GM18951 (cell line): Measurements from ENCODE around the gene TPO.

Experiments used
- POLR2A ChIP-seq: IDR thresholded peaks from 4 replicates; pipeline ENCODE4 v1.6.1; 2011; ENCODE audit warnings: mild to moderate bottlenecking; ENCODE audit not compliant: insufficient read length, insufficient read depth; ENCODE audit errors: extremely low read depth
- in situ Hi-C: fragments of 300-500 bp; cut with MboI; formaldehyde crosslinking; loops from one replicate; pipeline ENCODE4 v1.12.0; 2022; ENCODE audit warnings: low sequenced_read_pairs, mixed read lengths, inconsistent platforms; ENCODE audit not compliant: unreplicated experiment

Gene TPO

DNA sequence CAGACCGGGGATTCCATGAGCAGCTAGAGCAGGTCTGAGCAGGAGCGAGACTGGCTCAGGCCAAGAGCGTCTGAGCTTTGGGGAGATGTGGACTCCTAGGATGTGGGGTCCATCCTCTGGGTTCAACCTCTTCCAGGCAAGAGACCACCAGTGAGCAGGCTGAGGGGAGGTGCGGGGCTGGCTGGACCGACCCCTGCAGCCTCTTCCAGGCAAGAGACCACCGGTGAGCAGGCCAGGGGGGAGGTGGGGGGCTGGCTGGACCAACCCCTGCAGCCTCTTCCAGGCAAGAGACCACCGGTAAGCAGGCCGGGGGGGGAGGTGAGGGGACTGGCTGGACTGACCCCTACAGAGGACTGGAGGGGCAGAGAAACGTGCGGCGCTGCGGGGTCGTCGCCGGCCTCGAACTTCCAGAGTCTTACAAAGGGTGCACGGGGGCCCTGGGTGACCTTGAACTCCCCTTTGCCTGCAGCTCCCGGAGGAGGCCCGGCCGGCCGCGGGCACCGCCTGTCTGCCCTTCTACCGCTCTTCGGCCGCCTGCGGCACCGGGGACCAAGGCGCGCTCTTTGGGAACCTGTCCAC lies 63.4 kb downstream of the TPO start:
- no peak for TF ChIP-seq POLR2A
- in situ Hi-C loops: no loop called here

DNA sequence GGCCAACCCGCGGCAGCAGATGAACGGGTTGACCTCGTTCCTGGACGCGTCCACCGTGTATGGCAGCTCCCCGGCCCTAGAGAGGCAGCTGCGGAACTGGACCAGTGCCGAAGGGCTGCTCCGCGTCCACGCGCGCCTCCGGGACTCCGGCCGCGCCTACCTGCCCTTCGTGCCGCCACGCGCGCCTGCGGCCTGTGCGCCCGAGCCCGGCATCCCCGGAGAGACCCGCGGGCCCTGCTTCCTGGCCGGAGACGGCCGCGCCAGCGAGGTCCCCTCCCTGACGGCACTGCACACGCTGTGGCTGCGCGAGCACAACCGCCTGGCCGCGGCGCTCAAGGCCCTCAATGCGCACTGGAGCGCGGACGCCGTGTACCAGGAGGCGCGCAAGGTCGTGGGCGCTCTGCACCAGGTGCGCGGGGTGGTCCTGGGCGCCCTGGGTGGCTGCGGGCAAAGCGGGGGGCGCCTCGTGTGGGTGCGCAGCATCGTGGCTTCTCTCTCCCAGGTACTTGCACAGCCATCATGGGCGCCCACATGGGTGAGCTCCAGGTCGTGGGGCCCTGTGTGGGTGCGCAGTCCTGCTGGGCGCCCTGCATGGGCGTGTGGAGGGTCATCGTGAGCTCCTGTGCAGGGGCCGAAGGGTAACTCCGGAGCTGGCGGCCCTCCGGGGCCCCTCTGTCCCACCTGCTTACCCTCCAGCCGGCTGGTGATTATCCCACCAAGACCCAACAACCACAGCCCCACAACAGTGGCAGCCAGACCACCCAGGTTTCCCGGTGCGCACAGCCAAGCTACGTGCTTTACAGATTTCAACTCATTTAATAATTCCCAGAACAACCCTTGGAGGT lies 64.2 kb downstream of the TPO start:
- TF ChIP-seq POLR2A: no peak
- in situ Hi-C loops: no loop called here

DNA sequence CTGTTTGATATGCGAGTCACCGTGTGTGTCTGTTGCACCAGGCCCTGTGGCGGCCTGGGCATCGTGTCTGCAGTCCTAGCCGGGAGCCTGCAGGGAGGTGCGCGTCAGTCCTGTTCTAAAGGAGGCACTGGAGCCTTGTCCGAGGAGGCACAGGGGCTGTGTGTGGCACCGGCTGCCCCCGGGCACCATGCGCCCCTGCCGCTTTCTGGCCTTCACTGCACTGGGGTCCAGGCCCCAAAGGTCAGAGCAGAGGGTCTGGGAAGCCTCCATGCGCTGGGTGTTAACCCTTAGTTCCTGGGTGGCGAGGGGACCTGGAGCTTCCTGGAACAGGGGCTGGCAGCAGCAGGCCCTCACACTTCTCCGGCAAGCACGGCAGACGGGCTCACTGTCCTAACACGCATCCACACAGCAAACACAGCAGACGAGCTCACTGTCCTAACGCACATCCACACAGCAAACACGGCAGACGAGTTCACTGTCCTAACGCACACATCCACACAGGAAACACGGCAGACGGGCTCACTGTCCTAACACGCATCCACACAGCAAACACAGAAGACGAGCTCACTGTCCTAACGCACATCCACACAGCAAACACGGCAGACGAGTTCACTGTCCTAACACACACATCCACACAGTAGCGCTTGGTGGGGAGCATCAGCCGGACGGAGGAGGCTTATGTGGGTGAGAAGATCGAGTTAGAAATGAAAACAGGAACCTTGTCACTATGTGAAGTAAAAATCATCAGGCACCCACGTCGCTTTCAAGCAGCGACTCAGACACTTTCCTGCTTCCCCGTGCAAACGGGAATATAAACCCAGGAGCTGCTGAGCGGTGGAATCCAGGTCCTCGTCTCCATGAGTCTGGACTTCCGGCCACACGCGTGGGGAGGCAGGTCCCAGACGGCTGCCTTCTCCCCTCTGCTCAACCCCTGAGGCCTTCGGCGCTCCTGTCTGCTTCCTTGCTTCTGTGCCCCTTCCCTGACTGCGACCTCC lies 65.3 kb downstream of the TPO start:
- TF ChIP-seq POLR2A: no peak
- in situ Hi-C loops: no loop called here

DNA sequence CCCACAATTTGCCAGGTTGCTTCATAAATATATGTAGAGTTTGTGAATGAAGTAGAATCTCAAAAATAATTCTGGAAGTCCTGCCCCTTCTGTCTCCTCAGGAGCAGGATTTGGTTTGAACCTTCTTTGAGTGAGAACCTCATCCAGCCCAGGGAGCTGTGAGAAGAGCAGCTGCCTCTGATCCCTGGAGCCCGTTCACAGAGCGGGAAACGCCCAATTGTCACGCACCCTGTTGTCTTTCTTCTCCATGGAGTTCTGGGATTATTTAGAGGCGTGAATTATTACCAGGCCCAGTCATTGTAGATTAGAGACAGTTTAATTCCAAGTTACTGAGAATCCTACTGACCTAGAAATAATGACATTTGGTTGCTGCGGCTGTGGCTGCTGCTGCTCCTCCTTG lies 66.1 kb downstream of the TPO start:
- in situ Hi-C loops: no loop called here
- no peak for TF ChIP-seq POLR2A

DNA sequence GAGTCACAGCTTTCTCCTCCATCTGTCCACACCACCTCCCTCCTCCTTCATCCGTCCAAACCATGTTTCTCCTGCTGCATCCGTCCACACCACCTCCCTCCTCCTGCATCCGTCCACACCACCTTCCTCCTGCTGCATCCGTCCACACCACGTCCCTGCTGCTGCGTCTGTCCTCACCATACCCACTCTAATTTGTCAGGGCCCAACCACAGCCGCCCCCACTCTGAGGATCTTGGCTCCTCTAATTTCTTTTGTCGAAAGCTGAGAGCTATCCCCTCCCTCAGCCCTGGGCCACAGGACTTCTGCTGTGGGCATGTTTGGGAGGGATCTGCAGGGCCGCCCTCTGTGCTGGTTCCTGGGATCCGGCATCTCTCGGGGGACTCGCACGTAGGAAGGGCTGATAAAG lies 67.4 kb downstream of the TPO start:
- no peak for TF ChIP-seq POLR2A
- in situ Hi-C loops: no loop called here

DNA sequence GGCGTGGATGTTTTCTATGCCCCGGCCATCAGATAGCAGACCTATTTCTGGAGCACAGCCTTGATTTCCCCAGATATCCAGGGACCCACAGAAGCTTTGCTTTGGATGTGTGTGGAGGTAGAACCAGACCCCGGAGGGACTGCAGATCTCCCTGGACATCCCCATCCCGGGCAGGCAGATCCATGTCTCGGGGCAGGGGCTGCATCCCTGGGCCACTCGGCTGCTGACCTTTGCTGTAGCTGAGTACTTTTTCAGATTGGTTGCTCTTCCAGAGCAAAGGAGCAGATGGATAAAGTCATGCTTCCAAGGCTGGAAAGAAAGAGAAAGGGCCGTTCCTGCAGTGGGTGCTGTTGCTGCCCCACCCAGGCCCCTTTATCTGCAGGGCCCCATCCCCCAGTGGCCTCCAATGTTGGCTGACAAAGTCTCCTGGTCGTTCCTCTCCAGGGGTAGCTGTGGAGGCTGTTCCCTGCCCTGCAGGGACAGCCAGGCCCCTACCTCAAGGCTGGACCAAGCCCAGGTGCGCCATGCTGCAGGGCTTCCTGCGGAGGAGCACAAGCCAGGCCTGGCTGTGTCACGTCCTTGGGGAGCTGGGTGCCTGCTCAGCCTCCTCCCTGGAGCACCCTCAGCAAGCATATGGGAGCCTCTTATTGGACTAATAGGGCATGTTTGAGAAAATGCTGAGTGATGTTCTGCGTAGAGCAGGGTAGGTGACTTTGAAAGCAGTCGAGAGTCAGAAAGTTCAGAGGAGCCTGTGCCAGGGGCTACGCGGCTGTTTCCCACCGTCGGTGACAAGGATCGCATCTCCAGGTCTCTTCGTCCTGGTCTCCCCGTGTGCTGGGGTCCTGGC lies 68.4 kb downstream of the TPO start:
- in situ Hi-C loops: no loop called here
- TF ChIP-seq POLR2A: no peak

DNA sequence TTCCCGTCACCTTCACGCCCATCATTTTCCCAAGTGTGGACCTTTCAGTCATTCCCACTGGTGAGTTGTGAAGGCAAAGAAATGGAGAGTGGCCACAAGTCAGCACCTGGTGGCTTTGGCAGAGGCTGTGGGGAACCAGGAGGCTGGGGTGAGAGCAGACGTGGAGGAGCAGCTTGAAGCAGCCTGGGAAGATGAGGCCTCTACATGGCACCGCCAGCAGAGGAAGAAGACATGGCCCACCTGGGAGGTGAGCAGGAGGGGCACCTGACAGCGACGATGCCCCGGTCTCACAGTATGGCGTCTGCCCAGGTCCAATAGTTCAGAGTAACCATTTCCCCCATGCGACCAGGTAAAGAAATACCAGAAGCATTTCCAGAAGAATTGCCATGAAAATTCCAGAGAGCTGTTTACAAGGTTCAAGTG lies 69.0 kb downstream of the TPO start:
- TF ChIP-seq POLR2A: no peak
- in situ Hi-C loops: no loop called here

DNA sequence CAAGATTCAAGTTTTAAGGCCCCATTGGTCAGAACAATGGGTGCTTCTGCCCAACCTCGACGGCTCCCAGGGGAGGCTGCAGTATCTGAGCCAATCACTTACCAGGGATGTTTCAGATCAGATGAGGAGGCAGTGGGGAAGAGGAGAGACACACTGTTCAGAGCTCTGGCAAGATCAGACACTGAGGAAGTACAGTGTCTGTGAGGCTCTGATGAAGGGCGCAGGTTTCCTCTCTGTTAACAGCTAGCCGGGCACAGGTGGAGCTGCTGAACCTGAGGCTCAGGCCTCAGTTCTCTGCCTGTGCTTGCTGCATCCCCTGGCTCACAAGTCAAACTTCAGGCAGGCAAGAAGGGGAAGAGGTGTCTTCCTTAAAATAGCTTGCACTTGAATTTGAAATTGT lies 69.7 kb downstream of the TPO start:
- in situ Hi-C loops: no loop called here
- no peak for TF ChIP-seq POLR2A

DNA sequence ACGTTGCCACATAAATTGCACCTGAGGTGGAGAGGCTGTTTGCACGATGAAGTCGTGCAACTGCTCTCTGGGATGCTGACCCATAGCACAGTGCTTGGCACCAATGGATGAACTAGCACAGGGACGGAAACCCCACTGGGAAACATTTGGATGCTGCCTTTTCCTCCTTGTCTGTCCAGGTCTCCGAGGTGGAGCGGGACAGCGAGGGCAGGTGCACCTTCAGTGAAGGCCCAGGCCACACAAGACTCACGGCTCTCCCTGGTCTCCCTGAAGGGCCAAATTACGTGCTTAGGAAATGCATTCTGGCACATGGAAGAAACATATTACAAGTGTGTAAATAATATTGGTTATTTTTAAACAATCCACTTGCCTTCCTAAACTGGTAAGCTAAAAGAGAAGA lies 70.3 kb downstream of the TPO start:
- no peak for TF ChIP-seq POLR2A
- in situ Hi-C loops: no loop called here

DNA sequence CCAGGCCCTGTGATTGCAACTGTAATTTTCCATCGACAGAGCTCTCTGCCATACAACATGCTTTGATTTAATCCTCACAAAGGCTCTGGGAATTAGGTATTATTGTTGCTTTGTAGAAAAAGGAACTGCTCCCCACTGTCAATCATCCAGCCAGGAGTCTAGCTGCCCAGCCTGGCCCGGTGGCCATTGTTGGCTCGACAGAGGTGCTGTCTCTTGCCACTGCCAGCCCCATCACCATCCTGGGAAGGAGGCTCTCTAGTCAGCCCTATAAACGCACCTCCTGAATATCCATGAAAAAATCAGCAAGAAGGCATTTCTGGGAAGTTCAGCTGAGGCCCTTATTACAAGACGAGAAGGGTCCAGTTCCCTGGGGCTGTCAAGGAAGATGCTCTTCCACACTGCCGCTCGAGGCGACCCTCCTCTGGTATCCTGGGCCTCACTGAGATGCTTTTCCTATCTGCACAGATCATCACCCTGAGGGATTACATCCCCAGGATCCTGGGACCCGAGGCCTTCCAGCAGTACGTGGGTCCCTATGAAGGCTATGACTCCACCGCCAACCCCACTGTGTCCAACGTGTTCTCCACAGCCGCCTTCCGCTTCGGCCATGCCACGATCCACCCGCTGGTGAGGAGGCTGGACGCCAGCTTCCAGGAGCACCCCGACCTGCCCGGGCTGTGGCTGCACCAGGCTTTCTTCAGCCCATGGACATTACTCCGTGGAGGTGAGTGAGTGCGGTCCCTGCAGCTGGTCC lies 71.0 kb downstream of the TPO start:
- no peak for TF ChIP-seq POLR2A
- in situ Hi-C loops: no loop called here

DNA sequence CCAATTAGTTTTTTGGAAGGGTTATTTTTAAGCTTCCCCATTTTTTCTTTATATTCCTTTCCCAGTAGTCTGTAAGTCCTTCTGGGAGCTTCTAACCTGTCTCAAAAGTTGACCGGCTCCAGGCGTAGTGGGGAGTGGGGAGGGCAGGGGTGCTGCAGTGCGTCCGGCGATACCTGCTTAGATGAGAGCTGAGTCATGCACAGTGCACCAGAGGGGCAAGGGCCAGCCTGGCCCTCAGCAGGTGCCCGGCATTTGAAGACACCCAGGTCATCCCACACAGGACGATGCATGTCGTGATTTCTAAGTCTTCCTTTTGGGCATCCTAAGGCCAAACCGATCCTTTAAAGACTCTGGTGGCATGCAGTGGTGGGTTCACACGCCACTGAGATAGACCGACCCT lies 73.4 kb downstream of the TPO start:
- in situ Hi-C loops: no loop called here
- no peak for TF ChIP-seq POLR2A

DNA sequence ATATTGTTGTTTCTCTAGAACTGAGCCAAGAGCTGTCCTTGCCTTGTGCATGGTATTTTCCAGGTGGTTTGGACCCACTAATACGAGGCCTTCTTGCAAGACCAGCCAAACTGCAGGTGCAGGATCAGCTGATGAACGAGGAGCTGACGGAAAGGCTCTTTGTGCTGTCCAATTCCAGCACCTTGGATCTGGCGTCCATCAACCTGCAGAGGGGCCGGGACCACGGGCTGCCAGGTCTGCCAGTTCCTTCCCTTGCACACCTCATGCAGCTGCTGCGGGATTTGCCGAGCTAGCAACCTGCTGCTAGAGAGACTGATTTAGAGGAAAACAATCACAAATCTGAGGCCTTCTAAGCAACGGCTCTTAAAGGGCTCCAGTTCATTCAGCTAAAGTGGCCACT lies 74.5 kb downstream of the TPO start:
- in situ Hi-C loops: no loop called here
- no peak for TF ChIP-seq POLR2A

DNA sequence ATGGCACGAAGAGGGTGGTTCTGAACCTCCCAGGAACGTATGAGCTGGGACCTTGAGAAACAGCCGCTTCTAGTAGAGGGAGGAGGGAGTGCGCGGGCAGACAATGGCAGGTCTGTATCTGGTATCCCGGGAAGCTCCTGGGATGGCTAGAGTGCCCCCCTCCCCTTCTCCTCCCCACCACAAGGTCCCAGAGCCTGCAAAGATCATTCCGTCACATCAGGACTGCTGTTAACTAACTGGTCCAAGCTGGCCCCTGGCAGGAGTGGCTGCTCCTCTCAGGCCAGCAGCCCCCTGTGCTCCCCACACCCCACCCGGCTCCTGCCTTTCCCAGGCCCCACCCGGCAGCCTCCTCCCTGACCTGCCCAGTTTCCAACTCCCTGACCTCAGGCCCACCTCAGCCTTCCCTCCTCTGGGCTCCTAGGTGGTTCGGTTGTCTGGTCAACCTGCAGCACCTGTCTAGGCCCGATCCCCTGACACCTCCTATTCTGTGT lies 75.0 kb downstream of the TPO start:
- no peak for TF ChIP-seq POLR2A
- in situ Hi-C loops: no loop called here
